ENCODE measurements around the gene RBM43. TPM values are rescaled to one million over a fixed set of nuclear protein-coding genes. Genes with fewer than 3 reads are reported as not detected.

Gene RBM43
- total RNA-seq, 2 experiments from 2014 or later, result 15.0 to 16.0 TPM

- H3K9me3 ChIP-seq (ENCODE audit: control insufficient read depth in 1 of 2, insufficient read depth in 1 of 2, low read length in 2 of 2), result no peaks in the 10 kb centered on the region
- ATAC-seq (ENCODE audit: poor library complexity) (no peak), DNase-seq (no peak)
- no peaks in the 10 kb centered on the region for H3K36me3 ChIP-seq (ENCODE audit: insufficient read depth, low read length)
- TF ChIP-seq, protein P1, sequence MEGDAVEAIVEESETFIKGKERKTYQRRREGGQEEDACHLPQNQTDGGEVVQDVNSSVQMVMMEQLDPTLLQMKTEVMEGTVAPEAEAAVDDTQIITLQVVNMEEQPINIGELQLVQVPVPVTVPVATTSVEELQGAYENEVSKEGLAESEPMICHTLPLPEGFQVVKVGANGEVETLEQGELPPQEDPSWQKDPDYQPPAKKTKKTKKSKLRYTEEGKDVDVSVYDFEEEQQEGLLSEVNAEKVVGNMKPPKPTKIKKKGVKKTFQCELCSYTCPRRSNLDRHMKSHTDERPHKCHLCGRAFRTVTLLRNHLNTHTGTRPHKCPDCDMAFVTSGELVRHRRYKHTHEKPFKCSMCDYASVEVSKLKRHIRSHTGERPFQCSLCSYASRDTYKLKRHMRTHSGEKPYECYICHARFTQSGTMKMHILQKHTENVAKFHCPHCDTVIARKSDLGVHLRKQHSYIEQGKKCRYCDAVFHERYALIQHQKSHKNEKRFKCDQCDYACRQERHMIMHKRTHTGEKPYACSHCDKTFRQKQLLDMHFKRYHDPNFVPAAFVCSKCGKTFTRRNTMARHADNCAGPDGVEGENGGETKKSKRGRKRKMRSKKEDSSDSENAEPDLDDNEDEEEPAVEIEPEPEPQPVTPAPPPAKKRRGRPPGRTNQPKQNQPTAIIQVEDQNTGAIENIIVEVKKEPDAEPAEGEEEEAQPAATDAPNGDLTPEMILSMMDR (IDR thresholded peaks at IDR 0.05), result no peak
- H3K9me3 Mint-ChIP-seq, result no peaks in the 10 kb centered on the region
- H3K4me1 ChIP-seq (ENCODE audit: insufficient read depth, low read length), result no peaks in the 10 kb centered on the region
- no peaks in the 10 kb centered on the region for H3K27me3 Mint-ChIP-seq
- POLR2A ChIA-PET, result no interaction called here
- no peak overlapping the region for H3K27ac Mint-ChIP-seq
- no peaks in the 10 kb centered on the region for H3K27me3 ChIP-seq (ENCODE audit: control insufficient read depth in 1 of 2, insufficient read depth in 2 of 2, low read length in 2 of 2)
- intact Hi-C loops (cut with DNase I, micrococcal nuclease), result no loop called here
- no peak overlapping the region for H3K4me3 Mint-ChIP-seq
- H3K36me3 Mint-ChIP-seq (ENCODE audit: low read depth), result no peaks in the 10 kb centered on the region
- H3K27ac ChIP-seq (ENCODE audit: low read depth in 1 of 2, low read length in 2 of 2), result no peak overlapping the region
- no peaks in the 10 kb centered on the region for H3K4me1 Mint-ChIP-seq (ENCODE audit: low read depth)
- no peak overlapping the region for H3K4me3 ChIP-seq (ENCODE audit: low read length)
- CTCF ChIA-PET, result no interaction called here
Observed at GRCh38 chr2:151204756-151205155, 56.9 kb downstream of the RBM43 start.

DNA sequence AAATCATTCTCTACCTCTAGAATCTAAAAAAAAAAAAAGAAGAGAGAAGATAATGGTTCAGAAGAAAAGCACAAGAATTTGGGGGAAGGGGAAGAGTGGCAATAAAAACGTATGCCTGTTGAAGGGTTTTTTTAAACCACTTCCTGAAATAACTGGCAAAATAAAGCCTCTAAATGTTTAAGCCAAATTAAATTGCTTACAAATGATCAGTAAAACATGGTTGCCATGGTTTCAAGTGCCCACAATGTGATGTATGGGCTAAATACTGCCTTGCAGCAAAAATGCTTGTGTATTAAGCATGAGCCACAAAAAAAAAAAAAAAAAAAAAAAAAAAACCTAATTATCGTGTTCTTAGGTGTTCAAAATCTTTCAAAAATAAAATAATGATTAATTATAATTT, 60.8 kb downstream of the RBM43 start:
- ATAC-seq (ENCODE audit: poor library complexity), result no peak
- H3K27ac Mint-ChIP-seq, result no peak overlapping the region
- H3K27me3 Mint-ChIP-seq, result peaks cover 4% of the 10 kb centered on the region
- no peaks in the 10 kb centered on the region for H3K36me3 Mint-ChIP-seq (ENCODE audit: low read depth)
- no peak overlapping the region for H3K4me3 ChIP-seq (ENCODE audit: low read length)
- TF ChIP-seq, protein P1 (IDR thresholded peaks at IDR 0.05), result no peak
- H3K9me3 ChIP-seq (ENCODE audit: control insufficient read depth in 1 of 2, insufficient read depth in 1 of 2, low read length in 2 of 2), result no peaks in the 10 kb centered on the region
- H3K4me3 Mint-ChIP-seq, result no peak overlapping the region
- H3K27ac ChIP-seq (ENCODE audit: low read depth in 1 of 2, low read length in 2 of 2), result no peak overlapping the region
- ChIA-PET POLR2A (no interaction called here), CTCF (no interaction called here)
- no peaks in the 10 kb centered on the region for H3K4me1 ChIP-seq (ENCODE audit: insufficient read depth, low read length)
- DNase-seq, result peak in 1 of 14 experiments; percentile 10
- no peaks in the 10 kb centered on the region for H3K9me3 Mint-ChIP-seq
- no peaks in the 10 kb centered on the region for H3K27me3 ChIP-seq (ENCODE audit: control insufficient read depth in 1 of 2, insufficient read depth in 2 of 2, low read length in 2 of 2)
- intact Hi-C loops (cut with DNase I, micrococcal nuclease), result no loop called here
- H3K36me3 ChIP-seq (ENCODE audit: insufficient read depth, low read length), result no peaks in the 10 kb centered on the region
- H3K4me1 Mint-ChIP-seq (ENCODE audit: low read depth), result no peaks in the 10 kb centered on the region

- CTCF ChIA-PET, result no interaction called here
- no peak for ATAC-seq (ENCODE audit: poor library complexity)
- H3K27me3 Mint-ChIP-seq, result peaks cover 4% of the 10 kb centered on the region
Observed at GRCh38 chr2:151200277-151200676, 61.4 kb downstream of the RBM43 start.

More at GRCh38 chr2:151200277-151200676, 61.4 kb downstream of the RBM43 start:
- Mint-ChIP-seq H3K9me3 (no peaks in the 10 kb centered on the region), H3K4me3 (no peak overlapping the region), H3K4me1 (ENCODE audit: low read depth) (no peaks in the 10 kb centered on the region), H3K36me3 (ENCODE audit: low read depth) (no peaks in the 10 kb centered on the region), H3K27ac (no peak overlapping the region)
- intact Hi-C loops (cut with DNase I, micrococcal nuclease), result no loop called here
- Histone ChIP-seq H3K9me3 (ENCODE audit: control insufficient read depth in 1 of 2, insufficient read depth in 1 of 2, low read length in 2 of 2) (no peaks in the 10 kb centered on the region), H3K4me1 (ENCODE audit: insufficient read depth, low read length) (no peaks in the 10 kb centered on the region), H3K4me3 (ENCODE audit: low read length) (no peak overlapping the region), H3K27me3 (ENCODE audit: control insufficient read depth in 1 of 2, insufficient read depth in 2 of 2, low read length in 2 of 2) (no peaks in the 10 kb centered on the region), H3K36me3 (ENCODE audit: insufficient read depth, low read length) (no peaks in the 10 kb centered on the region), H3K27ac (ENCODE audit: low read depth in 1 of 2, low read length in 2 of 2) (no peak overlapping the region)
- POLR2A ChIA-PET, result no interaction called here
- TF ChIP-seq, protein P1 (IDR thresholded peaks at IDR 0.05), result no peak
- DNase-seq, result no peak

All from CD4-positive, alpha-beta T cell (primary cell).